ENCODE measurements around the gene ATF7. TPM values are rescaled to one million over a fixed set of nuclear protein-coding genes. Genes with fewer than 3 reads are reported as not detected.
A peak's percentile ranks its signal among the peaks of the same experiment; 100 is the strongest.
"Not testable (repeated sequence)": the region's sequence is repeated elsewhere in the genome, so short reads cannot be mapped to it uniquely, and the experiment has no call there.

ATF7 gene
- total RNA-seq, 4 donors from 2014 or later = 22.5 to 38.3 (median 29.9) TPM

- DNase-seq (ENCODE audit: low spot score) (no peak), ATAC-seq (ENCODE audit: low FRiP score) (no peak)
- no peak for TF ChIP-seq CTCF (IDR thresholded peaks at IDR 0.05)
Measured at GRCh38 chr12:53550595-53550994, 75.6 kb downstream of the ATF7 start.

GRCh38 chr12:53550131-53550530 is 76.1 kb downstream of the ATF7 start:
- DNase-seq (ENCODE audit: low spot score); ATAC-seq (ENCODE audit: low FRiP score): not testable (repeated sequence)

- not testable (repeated sequence) for ATAC-seq (ENCODE audit: low FRiP score); DNase-seq (ENCODE audit: low spot score)
Measured at GRCh38 chr12:53548354-53548753, 77.8 kb downstream of the ATF7 start.

GRCh38 chr12:53543539-53543938 is 82.6 kb downstream of the ATF7 start:
- ATAC-seq (ENCODE audit: low FRiP score) = peak; percentile 88
- no peak for DNase-seq (ENCODE audit: low spot score)
- TF ChIP-seq CTCF (IDR thresholded peaks at IDR 0.05) = peak in 2 of 3 donors; percentile 50 to 75

GRCh38 chr12:53539526-53539925 is 86.7 kb downstream of the ATF7 start:
- no peak for ATAC-seq (ENCODE audit: low FRiP score)
- TF ChIP-seq CTCF (IDR thresholded peaks at IDR 0.05) = no peak
- no peak for DNase-seq (ENCODE audit: low spot score)

GRCh38 chr12:53538209-53538689 is 87.9 kb downstream of the ATF7 start:
- DNase-seq (ENCODE audit: low spot score) = no peak
- ATAC-seq (ENCODE audit: low FRiP score) = peak; percentile 55
- no peak for TF ChIP-seq CTCF (IDR thresholded peaks at IDR 0.05)

GRCh38 chr12:53536962-53537361 is 89.2 kb downstream of the ATF7 start:
- TF ChIP-seq CTCF (IDR thresholded peaks at IDR 0.05) = no peak
- ATAC-seq (ENCODE audit: low FRiP score) (no peak), DNase-seq (ENCODE audit: low spot score) (no peak)

- DNase-seq (ENCODE audit: low spot score) (no peak), ATAC-seq (ENCODE audit: low FRiP score) (no peak)
- TF ChIP-seq CTCF (IDR thresholded peaks at IDR 0.05) = no peak
Measured at GRCh38 chr12:53533471-53533870, 92.7 kb downstream of the ATF7 start.
